Endothelial cell of umbilical vein (primary cell): ENCODE measurements around the gene AMIGO1. TPM values are rescaled to one million over a fixed set of nuclear protein-coding genes. Genes with fewer than 3 reads are reported as not detected.

Experiments used
- BruUV-seq: library from RNA; stranded (reverse); fragments of 400-500 nt; replicated peaks from 2 replicates; lab custom pipeline; 2021; lab: Mats Ljungman, UMichigan
- CTCF ChIA-PET: fragments of 300-600, 350-600 bp; sonication (Branson Sonifier 250); formaldehyde crosslinking; loops from one replicate; lab custom pipeline; 2021; ENCODE audit warnings: antibody characterized with exemption, inconsistent platforms; lab: Charles Lee
- POLR2A ChIA-PET: fragments of 300-600, 350-600 bp; sonication (Branson Sonifier 250); formaldehyde crosslinking; loops from one replicate; lab custom pipeline; 2021; ENCODE audit warnings: antibody characterized with exemption, inconsistent platforms; lab: Charles Lee
- DNase-seq: peaks from one replicate; pipeline ENCODE4 v3.0.0-alpha.2; 2011; ENCODE audit warnings: low read depth, low spot score
- FAIRE-seq: peaks from 2 replicates; lab custom pipeline; 2011; peaks lifted over from hg19 to GRCh38; lab: Jason Lieb, UNC
- H2AFZ ChIP-seq: 2 replicates; pipeline ENCODE4 v1.6.0; 2012; ENCODE audit warnings: low read depth, low read length, control low read depth, inconsistent platforms
- H3K27ac ChIP-seq: 2 replicates; pipeline ENCODE4 v1.5.1; 2011; ENCODE audit warnings: low read depth, mild to moderate bottlenecking, control low read depth, low read length, moderate library complexity; ENCODE audit not compliant: insufficient read depth
- H3K27me3 ChIP-seq, 2 experiments: 2 replicates each; pipeline versions ENCODE4 v1.6.0 to v1.6.1; 2011; ENCODE audit warnings: low read length in 2 of 2, mixed read lengths in 1 of 2; ENCODE audit not compliant: control insufficient read depth in 2 of 2, insufficient read depth in 2 of 2
- H3K36me3 ChIP-seq, 2 experiments: 2 replicates in 1 of 2; 3 replicates in 1 of 2; pipeline ENCODE4 v1.5.1; 2011; ENCODE audit warnings: low read length in 2 of 2, mild to moderate bottlenecking in 1 of 2, moderate library complexity in 1 of 2; ENCODE audit not compliant: control insufficient read depth in 2 of 2, insufficient read depth in 2 of 2; ENCODE audit errors: extremely low read depth in 1 of 2
- H3K4me1 ChIP-seq: 3 replicates; pipeline ENCODE4 v1.5.1; 2011; ENCODE audit warnings: mild to moderate bottlenecking, low read length; ENCODE audit not compliant: control insufficient read depth, insufficient read depth; ENCODE audit errors: extremely low read depth
- H3K4me2 ChIP-seq: 2 replicates; pipeline ENCODE4 v1.6.1; 2011; ENCODE audit warnings: low read length, control low read depth, mixed read lengths; ENCODE audit not compliant: insufficient read depth
- H3K4me3 ChIP-seq, 3 experiments: fragments of 200-600 bp in 1 of 3; sonication (generic), shearing (Covaris generic) in 1 of 3; replicated peaks in 1 of 3; 2 replicates each; pipeline ENCODE4 v1.5.1; 2011 to 2016; ENCODE audit warnings: control low read depth in 3 of 3, low read length in 3 of 3, mild to moderate bottlenecking in 2 of 3, inconsistent platforms in 1 of 3, low read depth in 1 of 3, moderate library complexity in 1 of 3; ENCODE audit not compliant: insufficient read depth in 1 of 3
- H3K79me2 ChIP-seq: 2 replicates; pipeline ENCODE4 v1.6.0; 2012; ENCODE audit warnings: low read length, inconsistent platforms; ENCODE audit not compliant: control insufficient read depth, insufficient read depth
- H3K9ac ChIP-seq: replicated peaks from 2 replicates; pipeline ENCODE3; 2011; ENCODE audit warnings: low read length, control low read depth; ENCODE audit not compliant: insufficient read depth; ENCODE audit errors: extremely low read depth
- H3K9me1 ChIP-seq: replicated peaks from 3 replicates; pipeline ENCODE4 v1.6.0; 2011; ENCODE audit warnings: mild to moderate bottlenecking, low read length; ENCODE audit not compliant: control insufficient read depth, insufficient read depth; ENCODE audit errors: extremely low read depth
- H3K9me3 ChIP-seq: replicated peaks from 2 replicates; pipeline ENCODE4 v1.5.1; 2012; ENCODE audit warnings: low read length, inconsistent platforms; ENCODE audit not compliant: control insufficient read depth, insufficient read depth
- H4K20me1 ChIP-seq: replicated peaks from 2 replicates; pipeline ENCODE3; 2011; ENCODE audit warnings: mild to moderate bottlenecking, low read length; ENCODE audit not compliant: control insufficient read depth, insufficient read depth; ENCODE audit errors: extremely low read depth
- CTCF ChIP-seq, 2 donors: IDR thresholded peaks; 1 replicate in 1 of 2; 2 replicates in 1 of 2; pipeline ENCODE4 v1.5.1; 2011; ENCODE audit warnings: low read length in 2 of 2, mild to moderate bottlenecking in 2 of 2, moderate library complexity in 2 of 2, control low read depth in 1 of 2, inconsistent platforms in 1 of 2, low read depth in 1 of 2; ENCODE audit not compliant: insufficient read depth in 1 of 2; ENCODE audit errors: extremely low read depth in 1 of 2
- EZH2 ChIP-seq: IDR thresholded peaks from 2 replicates; pipeline ENCODE4 v1.6.1; 2012; ENCODE audit warnings: borderline replicate concordance, low read depth, mild to moderate bottlenecking, moderate library complexity, low read length, inconsistent platforms; ENCODE audit not compliant: severe bottlenecking
- FOS ChIP-seq: IDR thresholded peaks from 2 replicates; pipeline ENCODE4 v1.6.1; 2011; ENCODE audit warnings: mild to moderate bottlenecking, low read length, moderate library complexity, borderline replicate concordance; ENCODE audit not compliant: insufficient read depth
- GATA2 ChIP-seq: IDR thresholded peaks from 2 replicates; pipeline ENCODE4 v1.7.0; 2011; ENCODE audit warnings: low read depth, mild to moderate bottlenecking, moderate library complexity, mixed read lengths, low read length; ENCODE audit not compliant: insufficient read length, insufficient read depth
- JUN ChIP-seq: IDR thresholded peaks from 2 replicates; pipeline ENCODE4 v1.6.1; 2011; ENCODE audit warnings: borderline replicate concordance, low read depth; ENCODE audit not compliant: insufficient read length, insufficient read depth
- MAX ChIP-seq: IDR thresholded peaks from 2 replicates; pipeline ENCODE4 v1.6.1; 2011; ENCODE audit not compliant: insufficient read depth, insufficient read length
- MYC ChIP-seq: IDR thresholded peaks from one replicate; pipeline ENCODE4 v1.6.1; 2011; ENCODE audit warnings: mild to moderate bottlenecking, low read depth, low read length
- POLR2A ChIP-seq: IDR thresholded peaks from 2 replicates; pipeline ENCODE4 v1.6.1; 2012; ENCODE audit warnings: low read depth, mild to moderate bottlenecking, control low read depth, low read length
- POLR2AphosphoS5 ChIP-seq: IDR thresholded peaks from 2 replicates; pipeline ENCODE4 v1.6.1; 2012; ENCODE audit warnings: low read depth, mild to moderate bottlenecking, control low read depth, low read length, moderate library complexity; ENCODE audit not compliant: insufficient read depth
- dilution Hi-C: fragments of 300-500 bp; cut with MboI; formaldehyde crosslinking; loops from one replicate; pipeline ENCODE4 v1.15.0; 2019; ENCODE audit warnings: low sequenced_read_pairs; ENCODE audit not compliant: extremely low pct_ligation_motif_present
- intact Hi-C: fragments of 100-400 bp; cut with micrococcal nuclease; formaldehyde crosslinking; loops from one replicate; pipeline ENCODE4 v1.10.0; 2022
- polyA plus RNA-seq, 4 experiments: library from polyadenylated mRNA; depleted of rRNA in 3 of 4; stranded (reverse) in 3 of 4; unstranded in 1 of 4; fragments of >200 nt; gene quantifications; 2 replicates each; pipeline versions ENCODE4 v1.2.1 to v1.2.3, GENCODE V29; 2011 to 2012; ENCODE audit warnings: missing spikeins in 1 of 4
- total RNA-seq: library from RNA; stranded (reverse); gene quantifications from 2 replicates; pipeline ENCODE4 v1.2.3, GENCODE V29; 2021

The AMIGO1 gene
- total and polyA plus RNA-seq, 2 donors (not counting 3 experiments of a cell fraction or from before 2014, with no cell fraction given), result 0.80 to 0.88 TPM

GRCh38 chr1:109478806-109479205, 30.7 kb downstream of the AMIGO1 start:
- no peak for FAIRE-seq
- dilution Hi-C loops (no loop called here), intact Hi-C loops (no loop called here)
- Histone ChIP-seq H4K20me1 (no peaks in the 10 kb centered on the region), H3K27ac (no peak overlapping the region), H3K79me2 (no peaks in the 10 kb centered on the region), H3K9me3 (no peaks in the 10 kb centered on the region), H3K27me3 (peaks cover 32% of the 10 kb centered on the region in 2 experiments), H3K4me2 (no peak overlapping the region), H3K36me3 (no peaks in the 10 kb centered on the region), H2AFZ (no peak overlapping the region), H3K4me1 (peaks cover 6% of the 10 kb centered on the region), H3K9ac (no peak overlapping the region), H3K4me3 (no peak overlapping the region), H3K9me1 (no peaks in the 10 kb centered on the region)
- TF ChIP-seq CTCF (IDR thresholded peaks at IDR 0.05; ENCODE audit: extremely low read depth in 1 of 2, insufficient read depth in 1 of 2, low read depth in 1 of 2, low read length in 2 of 2) (no peak), FOS (no peak), POLR2A (no peak), JUN (no peak), MAX (no peak), POLR2AphosphoS5 (no peak), EZH2 (no peak), MYC (no peak), GATA2 (no peak)
- ChIA-PET POLR2A (no interaction called here), CTCF (interaction anchor here (1.2 kb wide), 1 partner anchor 9 kb away, joined by 3 read pairs; no protein-coding TSS in a partner anchor)
- no peak for DNase-seq
- BruUV-seq, result no TSS peak
